ENCODE measurements around the gene DIP2A. TPM values are rescaled to one million over a fixed set of nuclear protein-coding genes. Genes with fewer than 3 reads are reported as not detected.
A peak's percentile ranks its signal among the peaks of the same experiment; 100 is the strongest.

Gene DIP2A
- total and polyA plus RNA-seq, 2 of the 8 experiments (the other 6 are each of a cell fraction or from before 2014, with no cell fraction given), result 16.0 to 27.1 TPM

- H3K23me2 ChIP-seq (ENCODE audit: low read depth, low read length), result peaks cover 8% of the 10 kb centered on the region
- H2BK15ac ChIP-seq (ENCODE audit: low read length), result peak overlapping the region; percentile 83
- FAIRE-seq (no peak), DNase-seq (ENCODE audit: low read depth in 1 of 2, low spot score in 2 of 2) (no peak)
- no peaks in the 10 kb centered on the region for H3K27me3 ChIP-seq (replicated peaks in 1 of 4; ENCODE audit: control insufficient read depth in 3 of 4, extremely low read depth in 1 of 4, insufficient read depth in 3 of 4, low read length in 3 of 4)
- peaks cover 0 to 6% (median 2%) of the 10 kb centered on the region in 4 experiments; a peak in 4 of 7 replicates for H3K4me1 ChIP-seq (replicated peaks in 1 of 4; ENCODE audit: control insufficient read depth in 3 of 4, insufficient read depth in 4 of 4, low read length in 3 of 4)
- H3K4ac ChIP-seq (replicated peaks; ENCODE audit: insufficient read length, low read depth, low read length), result peak overlapping the region; percentile 97
- H3K79me1 ChIP-seq (ENCODE audit: low read depth, low read length), result peaks cover 12% of the 10 kb centered on the region; the same call in 1 of the 2 replicates
- peak overlapping the region; percentile 77 to 90 (median 90) for H3K4me3 ChIP-seq (ENCODE audit: extremely low read depth in 1 of 4, insufficient read depth in 2 of 4, low read depth in 3 of 4, low read length in 4 of 4)
- H4K5ac ChIP-seq (ENCODE audit: insufficient read length, low read depth, low read length), result peak overlapping the region; percentile 91
- POLR2A ChIA-PET (ENCODE audit: partially characterized antibody), result interaction anchor here (0.8 to 1.6 kb wide), 9 partner anchors 9 to 228 kb away, joined by 3 to 6 read pairs (median 3); no protein-coding TSS in a partner anchor
- WGBS, 2 experiments (ENCODE audit: extremely low coverage in 1 of 2, insufficient coverage in 1 of 2, insufficient read length in 1 of 2, insufficient replicate concordance in 2 of 2, low coverage in 1 of 2, low lambda C conversion rate in 2 of 2, missing lambda C conversion rate in 1 of 2), result 6% methylated on average over 30 of the region's 30 CpGs; no CpG with 5 or more reads in 1 of the 2 experiments
- peak overlapping the region; percentile 24 for H2BK120ac ChIP-seq (replicated peaks; ENCODE audit: low read depth, low read length)
- H3K9ac ChIP-seq (replicated peaks in 1 of 4; ENCODE audit: extremely low read depth in 1 of 4, low read depth in 3 of 4, low read length in 3 of 4), result peak overlapping the region; percentile 69 to 93 (median 88)
- peak overlapping the region; percentile 95 for H3K56ac ChIP-seq (replicated peaks; ENCODE audit: insufficient read length, low read depth, low read length)
- peaks cover 0 to 51% of the 10 kb centered on the region in 2 experiments; a peak in 2 of 4 replicates for H3K79me2 ChIP-seq (ENCODE audit: control insufficient read depth in 1 of 2, insufficient read depth in 2 of 2, low read length in 2 of 2)
- H2BK5ac ChIP-seq (ENCODE audit: low read depth, low read length), result peak overlapping the region; percentile 95
- H3K9me3 ChIP-seq (ENCODE audit: insufficient read depth in 2 of 2, low read depth in 1 of 2, low read length in 1 of 2), result no peaks in the 10 kb centered on the region
- CTCF ChIA-PET (ENCODE audit: partially characterized antibody), result interaction anchor here (0.9 to 1.6 kb wide), 3 partner anchors 21 to 84 kb away, joined by 3 read pairs; no protein-coding TSS in a partner anchor
- H2BK20ac ChIP-seq (ENCODE audit: low read length), result no peak overlapping the region; the same call in 1 of the 2 replicates
- peak overlapping the region; percentile 97 to 100 for H3K4me2 ChIP-seq (ENCODE audit: insufficient read depth in 1 of 2, low read depth in 2 of 2, low read length in 2 of 2)
- peaks cover 0 to 5% (median under 1%) of the 10 kb centered on the region in 4 experiments; a peak in 3 of 8 replicates for H3K36me3 ChIP-seq (ENCODE audit: control insufficient read depth in 2 of 4, insufficient read depth in 4 of 4, low read length in 3 of 4)
- H3K27ac ChIP-seq (ENCODE audit: low read depth, low read length), result peak overlapping the region; percentile 86
- peak overlapping the region; percentile 85 for H3K14ac ChIP-seq (ENCODE audit: insufficient read length)
- peak overlapping the region; percentile 68 for H2BK12ac ChIP-seq (ENCODE audit: low read depth, low read length)
- H4K91ac ChIP-seq (replicated peaks; ENCODE audit: insufficient read length, low read length), result peak overlapping the region; percentile 94
- peak overlapping the region; percentile 89 for H2AK5ac ChIP-seq (ENCODE audit: low read depth, low read length)
- peak overlapping the region; percentile 96 for H3K18ac ChIP-seq (ENCODE audit: extremely low read depth, low read length)
- H4K20me1 ChIP-seq (replicated peaks in 1 of 2; ENCODE audit: control insufficient read depth in 1 of 2, insufficient read depth in 2 of 2, low read length in 2 of 2), result peaks cover 1 to 6% of the 10 kb centered on the region in 2 experiments
- H2AFZ ChIP-seq (ENCODE audit: low read length), result peak overlapping the region; percentile 37; the same call in 1 of the 2 replicates
- peak overlapping the region; percentile 81 for H4K8ac ChIP-seq (ENCODE audit: extremely low read depth, insufficient read depth, low read length)
- H3K23ac ChIP-seq (ENCODE audit: insufficient read length), result no peak overlapping the region
- no peak for TF ChIP-seq NRF1 (IDR thresholded peaks at IDR 0.05; ENCODE audit: low read depth, low read length)
- no peak for TF ChIP-seq YY1 (IDR thresholded peaks at IDR 0.05; ENCODE audit: low read depth, low read length)
- TF ChIP-seq TEAD4 (IDR thresholded peaks at IDR 0.05; ENCODE audit: low read depth, low read length), result no peak
- TF ChIP-seq SIRT6 (IDR thresholded peaks at IDR 0.05; ENCODE audit: low read length), result no peak
- TF ChIP-seq POU5F1 (IDR thresholded peaks at IDR 0.05; ENCODE audit: low read depth, low read length), result no peak
- TF ChIP-seq BACH1 (IDR thresholded peaks at IDR 0.05; ENCODE audit: low read length), result no peak
- no peak for TF ChIP-seq E2F6 (IDR thresholded peaks at IDR 0.05)
- no peak for TF ChIP-seq EP300 (IDR thresholded peaks at IDR 0.05; ENCODE audit: borderline replicate concordance in 1 of 2, low read depth in 2 of 2, low read length in 2 of 2)
- TF ChIP-seq SIX5 (IDR thresholded peaks at IDR 0.05; ENCODE audit: low read depth, low read length), result no peak
- TF ChIP-seq EZH2 (IDR thresholded peaks at IDR 0.05; ENCODE audit: low read depth, low read length, severe bottlenecking), result no peak
- peak; percentile 69; the same call in 1 of the 2 replicates for TF ChIP-seq RBBP5 (IDR thresholded peaks at IDR 0.05; ENCODE audit: borderline replicate concordance, low read depth, low read length)
- TF ChIP-seq CEBPB (IDR thresholded peaks at IDR 0.05; ENCODE audit: low read depth, low read length), result no peak
- TF ChIP-seq POLR2AphosphoS5 (IDR thresholded peaks at IDR 0.05; ENCODE audit: low read depth, low read length), result 0 out of 2 replicates have a peak, but pooled peaks have one; percentile 3
Observed at GRCh38 chr21:46457801-46458314, 833 bp upstream of the DIP2A start.
